H1 (cell line): ENCODE results near the gene CCER1. TPM values are rescaled to one million over a fixed set of nuclear protein-coding genes. Genes with fewer than 3 reads are reported as not detected.

Source experiments
- CTCF ChIA-PET: fragments of 300-600 bp; sonication (Branson Sonifier 250); formaldehyde crosslinking; loops from one replicate; lab custom pipeline; 2021; ENCODE audit not compliant: partially characterized antibody; lab: Charles Lee
- POLR2A ChIA-PET: fragments of 300-600 bp; sonication (Branson Sonifier 250); formaldehyde crosslinking; loops from one replicate; lab custom pipeline; 2021; ENCODE audit warnings: inconsistent platforms; ENCODE audit not compliant: partially characterized antibody; lab: Charles Lee
- DNase-seq, 2 experiments: peaks; one replicate each; pipeline versions ENCODE4 v3.0.0 to v3.0.0-alpha.2; 2010 to 2022; ENCODE audit warnings: low spot score in 2 of 2, low read depth in 1 of 2, mixed read lengths in 1 of 2
- FAIRE-seq: peaks from 2 replicates; lab custom pipeline; 2011; peaks lifted over from hg19 to GRCh38; lab: Jason Lieb, UNC
- H2AFZ ChIP-seq: 2 replicates; pipeline ENCODE4 v1.8.1; 2012; ENCODE audit warnings: low read length, inconsistent platforms
- H2AK5ac ChIP-seq: 2 replicates; pipeline ENCODE4 v1.6.1; 2013; ENCODE audit warnings: low read depth, low read length
- H2BK120ac ChIP-seq: replicated peaks from 2 replicates; pipeline ENCODE3; 2013; ENCODE audit warnings: low read depth, low read length, inconsistent platforms
- H2BK12ac ChIP-seq: 2 replicates; pipeline ENCODE4 v1.6.1; 2013; ENCODE audit warnings: low read depth, low read length
- H2BK15ac ChIP-seq: 2 replicates; pipeline ENCODE4 v1.6.1; 2013; ENCODE audit warnings: low read length
- H2BK20ac ChIP-seq: 2 replicates; pipeline ENCODE4 v1.6.1; 2013; ENCODE audit warnings: low read length
- H2BK5ac ChIP-seq: 2 replicates; pipeline ENCODE4 v1.6.1; 2013; ENCODE audit warnings: low read depth, low read length
- H3K14ac ChIP-seq: 2 replicates; pipeline ENCODE4 v1.6.1; 2013; ENCODE audit warnings: inconsistent platforms; ENCODE audit not compliant: insufficient read length
- H3K18ac ChIP-seq: 2 replicates; pipeline ENCODE4 v1.6.1; 2013; ENCODE audit warnings: low read length; ENCODE audit errors: extremely low read depth
- H3K23ac ChIP-seq: 2 replicates; pipeline ENCODE4 v1.6.1; 2013; ENCODE audit warnings: inconsistent platforms; ENCODE audit not compliant: insufficient read length
- H3K23me2 ChIP-seq: 2 replicates; pipeline ENCODE4 v1.6.1; 2013; ENCODE audit warnings: low read depth, low read length
- H3K27ac ChIP-seq: 2 replicates; pipeline ENCODE4 v1.6.1; 2011; ENCODE audit warnings: low read depth, low read length, inconsistent platforms
- H3K27me3 ChIP-seq, 4 experiments: replicated peaks in 1 of 4; 1 replicate in 1 of 4; 2 replicates in 3 of 4; pipeline versions ENCODE4 v1.6.1 to v1.8.1; 2011 to 2013; ENCODE audit warnings: low read length in 3 of 4, mild to moderate bottlenecking in 3 of 4, inconsistent platforms in 2 of 4, mixed read lengths in 2 of 4, moderate library complexity in 1 of 4; ENCODE audit not compliant: control insufficient read depth in 3 of 4, insufficient read depth in 3 of 4; ENCODE audit errors: extremely low read depth in 1 of 4
- H3K36me3 ChIP-seq, 4 experiments: 2 replicates each; pipeline versions ENCODE4 v1.6.1 to v1.8.1; 2011 to 2013; ENCODE audit warnings: mild to moderate bottlenecking in 4 of 4, low read length in 3 of 4, moderate library complexity in 2 of 4, control low read depth in 1 of 4, inconsistent platforms in 1 of 4; ENCODE audit not compliant: insufficient read depth in 4 of 4, control insufficient read depth in 2 of 4
- H3K4ac ChIP-seq: replicated peaks from 2 replicates; pipeline ENCODE3; 2013; ENCODE audit warnings: low read length, low read depth, mixed read lengths, inconsistent platforms; ENCODE audit not compliant: insufficient read length
- H3K4me1 ChIP-seq, 4 experiments: replicated peaks in 1 of 4; 1 replicate in 1 of 4; 2 replicates in 3 of 4; pipeline versions ENCODE4 v1.6.1 to v1.8.1; 2011 to 2013; ENCODE audit warnings: low read length in 3 of 4, inconsistent platforms in 2 of 4, mixed read lengths in 1 of 4; ENCODE audit not compliant: insufficient read depth in 4 of 4, control insufficient read depth in 3 of 4
- H3K4me2 ChIP-seq, 2 experiments: 2 replicates each; pipeline versions ENCODE4 v1.6.1 to v1.8.1; 2011 to 2013; ENCODE audit warnings: low read depth in 2 of 2, low read length in 2 of 2, control low read depth in 1 of 2, inconsistent platforms in 1 of 2, mild to moderate bottlenecking in 1 of 2; ENCODE audit not compliant: insufficient read depth in 1 of 2
- H3K4me3 ChIP-seq, 4 experiments: fragments of 200-600, 300-600 bp in 1 of 4; sonication (generic), shearing (Covaris generic), sonication (Bioruptor Twin) in 1 of 4; 2 replicates each; pipeline versions ENCODE4 v1.5.1 to v1.8.1; 2011 to 2016; ENCODE audit warnings: low read length in 4 of 4, low read depth in 3 of 4, control low read depth in 2 of 4, inconsistent platforms in 2 of 4, mild to moderate bottlenecking in 2 of 4, mixed read lengths in 1 of 4, moderate library complexity in 1 of 4; ENCODE audit not compliant: insufficient read depth in 2 of 4; ENCODE audit errors: extremely low read depth in 1 of 4
- H3K56ac ChIP-seq: replicated peaks from 2 replicates; pipeline ENCODE3; 2013; ENCODE audit warnings: low read depth, mild to moderate bottlenecking, mixed read lengths, low read length, inconsistent platforms; ENCODE audit not compliant: insufficient read length
- H3K79me1 ChIP-seq: 2 replicates; pipeline ENCODE4 v1.6.1; 2013; ENCODE audit warnings: low read depth, low read length, control low read depth
- H3K79me2 ChIP-seq, 2 experiments: 2 replicates each; pipeline versions ENCODE4 v1.6.1 to v1.8.1; 2012 to 2013; ENCODE audit warnings: low read length in 2 of 2, mild to moderate bottlenecking in 2 of 2, inconsistent platforms in 1 of 2; ENCODE audit not compliant: insufficient read depth in 2 of 2, control insufficient read depth in 1 of 2
- H3K9ac ChIP-seq, 4 experiments: replicated peaks in 1 of 4; 1 replicate in 1 of 4; 2 replicates in 3 of 4; pipeline versions ENCODE4 v1.6.1 to v1.8.1; 2011 to 2013; ENCODE audit warnings: low read depth in 3 of 4, low read length in 3 of 4, control low read depth in 2 of 4, mild to moderate bottlenecking in 2 of 4, moderate library complexity in 2 of 4, inconsistent platforms in 1 of 4; ENCODE audit errors: extremely low read depth in 1 of 4
- H3K9me3 ChIP-seq, 2 experiments: 2 replicates each; pipeline versions ENCODE4 v1.6.1 to v1.8.1; 2012 to 2013; ENCODE audit warnings: mild to moderate bottlenecking in 2 of 2, moderate library complexity in 2 of 2, control low read depth in 1 of 2, inconsistent platforms in 1 of 2, low read depth in 1 of 2, low read length in 1 of 2, mixed read lengths in 1 of 2; ENCODE audit not compliant: insufficient read depth in 2 of 2
- H4K20me1 ChIP-seq, 2 experiments: replicated peaks in 1 of 2; 2 replicates each; pipeline versions ENCODE3 to v1.8.1; 2011 to 2013; ENCODE audit warnings: inconsistent platforms in 2 of 2, low read length in 2 of 2, mild to moderate bottlenecking in 1 of 2; ENCODE audit not compliant: insufficient read depth in 2 of 2, control insufficient read depth in 1 of 2
- H4K5ac ChIP-seq: 2 replicates; pipeline ENCODE4 v1.6.1; 2013; ENCODE audit warnings: low read length, low read depth, mixed read lengths, inconsistent platforms; ENCODE audit not compliant: insufficient read length
- H4K8ac ChIP-seq: 2 replicates; pipeline ENCODE4 v1.8.0; 2013; ENCODE audit warnings: mild to moderate bottlenecking, moderate library complexity, low read length, inconsistent platforms; ENCODE audit not compliant: insufficient read depth; ENCODE audit errors: extremely low read depth
- H4K91ac ChIP-seq: replicated peaks from 2 replicates; pipeline ENCODE3; 2013; ENCODE audit warnings: low read length, mixed read lengths, inconsistent platforms; ENCODE audit not compliant: insufficient read length
- BACH1 ChIP-seq: IDR thresholded peaks from 2 replicates; pipeline ENCODE4 v1.6.1; 2012; ENCODE audit warnings: low read length, improper control_type of control experiment
- FOSL1 ChIP-seq: IDR thresholded peaks from 2 replicates; pipeline ENCODE4 v1.6.1; 2011; ENCODE audit warnings: mild to moderate bottlenecking, low read depth, low read length, moderate library complexity; ENCODE audit not compliant: insufficient read depth
- HDAC6 ChIP-seq: IDR thresholded peaks from one replicate; pipeline ENCODE4 v1.7.1; 2012; ENCODE audit warnings: low read depth, mild to moderate bottlenecking, inconsistent platforms, low read length, moderate library complexity
- JUN ChIP-seq: IDR thresholded peaks from 2 replicates; pipeline ENCODE4 v1.6.1; 2011; ENCODE audit warnings: low read depth, mild to moderate bottlenecking, improper control_type of control experiment, low read length
- SAP30 ChIP-seq: fragments of 300-600 bp; sonication (generic); IDR thresholded peaks from 2 replicates; pipeline ENCODE4 v1.7.1; 2012; ENCODE audit warnings: low read length, moderate library complexity, mild to moderate bottlenecking, inconsistent platforms; ENCODE audit not compliant: insufficient read depth, insufficient replicate concordance
- TAF1 ChIP-seq: IDR thresholded peaks from 2 replicates; pipeline ENCODE4 v1.6.1; 2011; ENCODE audit warnings: mild to moderate bottlenecking, low read depth, low read length
- TBP ChIP-seq: IDR thresholded peaks from 2 replicates; pipeline ENCODE4 v1.6.1; 2011; ENCODE audit warnings: low read depth, low read length, improper control_type of control experiment
- WGBS, 2 experiments: shearing (Covaris generic) in 1 of 2; methylation state at CpG; one replicate each; pipeline versions ENCODE4 v1.1.6 to v1.1.7; 2013 to 2015; ENCODE audit warnings: low lambda C conversion rate in 2 of 2, mixed read lengths in 2 of 2, inconsistent platforms in 1 of 2, low coverage in 1 of 2, missing lambda C conversion rate in 1 of 2; ENCODE audit not compliant: insufficient replicate concordance in 2 of 2, insufficient coverage in 1 of 2, insufficient read length in 1 of 2; ENCODE audit errors: extremely low coverage in 1 of 2, missing lambda C conversion rate in 1 of 2; 5-methylcytosine and 5-hydroxymethylcytosine counted together
- polyA plus RNA-seq, 7 experiments: library from polyadenylated mRNA; depleted of rRNA in 3 of 7; stranded (reverse) in 5 of 7; unstranded in 2 of 7; fragments of >200 nt in 5 of 7; fragments of 200-250 nt in 2 of 7; gene quantifications; 1 replicate in 5 of 7; 2 replicates in 1 of 7; 4 replicates in 1 of 7; pipeline versions ENCODE4 v1.2.1 to v1.2.3, GENCODE V29; 2011 to 2013; ENCODE audit warnings: missing spikeins in 2 of 7, mixed read lengths in 2 of 7
- total RNA-seq: library from RNA; stranded (reverse); fragmentation: NEBNext Ultra II Directional; extraction: Animal tissue kit (Norgen Biotek cat#: 25700); gene quantifications from 2 replicates; pipeline ENCODE4 v1.2.1, GENCODE V29; 2021
- TF ChIP-seq, protein P1 (sequence below), 3 experiments: IDR thresholded peaks; 1 replicate in 2 of 3; 2 replicates in 1 of 3; pipeline versions ENCODE4 v1.5.1 to v1.6.1; 2011; ENCODE audit warnings: low read length in 3 of 3, mild to moderate bottlenecking in 3 of 3, inconsistent platforms in 2 of 3, low read depth in 1 of 3, moderate library complexity in 1 of 3; ENCODE audit not compliant: insufficient read depth in 1 of 3; ENCODE audit errors: control extremely low read depth in 1 of 3
- TF ChIP-seq, protein P2 (sequence below): IDR thresholded peaks from 2 replicates; pipeline ENCODE4 v1.6.1; 2012; ENCODE audit warnings: inconsistent platforms

CCER1 gene
- total and polyA plus RNA-seq, 2 of the 8 experiments (the other 6 are each of a cell fraction or from before 2014, with no cell fraction given) = not detected

DNA sequence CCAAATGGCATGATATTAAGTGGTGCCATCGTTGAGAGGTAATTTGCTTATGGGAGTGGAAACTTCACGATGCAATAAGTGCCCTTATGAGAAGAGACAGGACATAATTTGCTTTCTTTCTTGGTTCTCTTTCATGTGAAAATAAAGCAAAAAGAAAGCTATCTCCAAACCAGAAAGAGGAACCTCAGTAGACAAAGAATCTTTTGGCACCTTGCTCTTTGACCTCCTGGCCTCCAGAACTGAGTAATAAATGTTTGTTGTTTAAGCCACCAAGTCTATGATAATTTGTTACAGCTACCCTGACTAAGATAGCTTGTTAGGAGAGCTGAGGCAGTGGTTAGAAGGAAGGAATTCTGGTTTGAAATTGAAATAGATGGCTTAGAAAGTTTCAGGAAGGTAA lies 39.6 kb downstream of the CCER1 start:
- Histone ChIP-seq H3K14ac (no peak overlapping the region), H3K79me2 (no peaks in the 10 kb centered on the region), H3K4me2 (no peak overlapping the region), H4K5ac (no peak overlapping the region), H3K4me1 (peaks cover 0 to 3% (median 0%) of the 10 kb centered on the region in 4 experiments; a peak in 1 of 7 replicates), H4K8ac (no peak overlapping the region), H3K36me3 (no peaks in the 10 kb centered on the region), H3K4me3 (no peak overlapping the region), H2BK120ac (no peak overlapping the region), H3K27ac (no peak overlapping the region), H3K27me3 (no peaks in the 10 kb centered on the region), H3K9ac (no peak overlapping the region), H3K9me3 (no peaks in the 10 kb centered on the region)
- CTCF ChIA-PET = no interaction called here
- DNase-seq (no peak), FAIRE-seq (no peak)
- TF ChIP-seq TBP (no peak), BACH1 (no peak), JUN (no peak), TAF1 (no peak), HDAC6 (no peak), FOSL1 (no peak), SAP30 (no peak)
- TF ChIP-seq, protein P1, sequence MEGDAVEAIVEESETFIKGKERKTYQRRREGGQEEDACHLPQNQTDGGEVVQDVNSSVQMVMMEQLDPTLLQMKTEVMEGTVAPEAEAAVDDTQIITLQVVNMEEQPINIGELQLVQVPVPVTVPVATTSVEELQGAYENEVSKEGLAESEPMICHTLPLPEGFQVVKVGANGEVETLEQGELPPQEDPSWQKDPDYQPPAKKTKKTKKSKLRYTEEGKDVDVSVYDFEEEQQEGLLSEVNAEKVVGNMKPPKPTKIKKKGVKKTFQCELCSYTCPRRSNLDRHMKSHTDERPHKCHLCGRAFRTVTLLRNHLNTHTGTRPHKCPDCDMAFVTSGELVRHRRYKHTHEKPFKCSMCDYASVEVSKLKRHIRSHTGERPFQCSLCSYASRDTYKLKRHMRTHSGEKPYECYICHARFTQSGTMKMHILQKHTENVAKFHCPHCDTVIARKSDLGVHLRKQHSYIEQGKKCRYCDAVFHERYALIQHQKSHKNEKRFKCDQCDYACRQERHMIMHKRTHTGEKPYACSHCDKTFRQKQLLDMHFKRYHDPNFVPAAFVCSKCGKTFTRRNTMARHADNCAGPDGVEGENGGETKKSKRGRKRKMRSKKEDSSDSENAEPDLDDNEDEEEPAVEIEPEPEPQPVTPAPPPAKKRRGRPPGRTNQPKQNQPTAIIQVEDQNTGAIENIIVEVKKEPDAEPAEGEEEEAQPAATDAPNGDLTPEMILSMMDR (IDR thresholded peaks at IDR 0.05; ENCODE audit: control extremely low read depth in 1 of 3, insufficient read depth in 1 of 3, low read depth in 1 of 3, low read length in 3 of 3) = no peak
- TF ChIP-seq, protein P2, sequence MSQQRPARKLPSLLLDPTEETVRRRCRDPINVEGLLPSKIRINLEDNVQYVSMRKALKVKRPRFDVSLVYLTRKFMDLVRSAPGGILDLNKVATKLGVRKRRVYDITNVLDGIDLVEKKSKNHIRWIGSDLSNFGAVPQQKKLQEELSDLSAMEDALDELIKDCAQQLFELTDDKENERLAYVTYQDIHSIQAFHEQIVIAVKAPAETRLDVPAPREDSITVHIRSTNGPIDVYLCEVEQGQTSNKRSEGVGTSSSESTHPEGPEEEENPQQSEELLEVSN = no peak
- TF ChIP-seq, all 59 proteins: peak for 0
- POLR2A ChIA-PET = no interaction called here
- Histone ChIP-seq H3K56ac (no peak overlapping the region), H3K23ac (no peak overlapping the region), H4K91ac (no peak overlapping the region), H4K20me1 (no peaks in the 10 kb centered on the region), H3K4ac (no peak overlapping the region), H2BK20ac (no peak overlapping the region), H3K23me2 (no peaks in the 10 kb centered on the region), H2BK12ac (no peak overlapping the region), H2AK5ac (no peak overlapping the region), H3K79me1 (no peaks in the 10 kb centered on the region), H2AFZ (no peak overlapping the region), H2BK15ac (no peak overlapping the region), H2BK5ac (no peak overlapping the region), H3K18ac (no peak overlapping the region)
- 92% methylated on average over 2 of the region's 2 CpGs; no CpG with 5 or more reads in 1 of the 2 experiments for whole genome bisulfite sequencing, 2 experiments
